HG03565 (cell line): ENCODE measurements around the gene SPIRE1.
"Not testable (repeated sequence)": the region's sequence is repeated elsewhere in the genome, so short reads cannot be mapped to it uniquely, and the experiment has no call there.

Experiments
- ATAC-seq: cut with Tn5 transposase; IDR thresholded peaks from one replicate; pipeline ENCODE4 v1.9.1; 2021; ENCODE audit warnings: mild to moderate bottlenecking, moderate library complexity; ENCODE audit not compliant: unreplicated experiment

SPIRE1 gene

DNA sequence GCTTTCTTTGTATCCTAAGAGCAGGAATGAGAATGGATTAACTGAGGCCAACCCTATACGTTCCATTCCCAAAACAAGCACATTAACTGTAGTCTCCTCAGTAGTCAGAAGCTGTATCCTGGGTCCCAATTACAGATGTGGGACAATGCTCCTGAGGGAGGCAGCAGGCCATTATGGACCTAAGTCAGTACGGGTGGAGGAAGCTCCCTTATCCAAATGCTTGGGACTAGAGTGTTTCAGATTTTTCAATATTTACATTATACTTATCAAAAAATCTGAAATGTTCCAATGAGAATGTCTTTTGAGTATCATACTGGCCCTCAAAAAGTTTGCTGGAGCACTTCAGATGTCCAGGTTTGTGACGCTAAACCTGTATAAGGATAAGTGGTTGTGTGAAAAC is 160.1 kb downstream of the SPIRE1 start:
- ATAC-seq: no peak

DNA sequence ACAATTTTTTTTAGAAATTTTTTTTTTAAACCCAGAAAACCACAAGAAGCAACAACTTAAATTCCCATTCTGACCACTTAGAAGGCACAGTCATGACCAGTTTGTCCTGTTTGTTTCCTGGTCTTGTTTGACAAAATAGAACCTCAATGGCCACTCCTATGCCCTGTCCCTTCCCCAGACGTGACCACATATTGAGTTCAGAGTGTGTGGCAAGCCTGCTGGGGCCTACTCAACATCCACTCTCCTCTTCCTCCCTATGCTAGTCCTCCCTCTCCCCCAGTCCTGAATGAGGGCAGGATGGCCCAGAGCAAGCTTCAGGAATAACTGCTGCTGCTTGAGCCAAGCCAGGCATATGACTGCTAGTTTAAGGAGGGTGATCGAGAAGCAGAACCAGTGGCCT is 160.6 kb downstream of the SPIRE1 start:
- ATAC-seq: no peak

DNA sequence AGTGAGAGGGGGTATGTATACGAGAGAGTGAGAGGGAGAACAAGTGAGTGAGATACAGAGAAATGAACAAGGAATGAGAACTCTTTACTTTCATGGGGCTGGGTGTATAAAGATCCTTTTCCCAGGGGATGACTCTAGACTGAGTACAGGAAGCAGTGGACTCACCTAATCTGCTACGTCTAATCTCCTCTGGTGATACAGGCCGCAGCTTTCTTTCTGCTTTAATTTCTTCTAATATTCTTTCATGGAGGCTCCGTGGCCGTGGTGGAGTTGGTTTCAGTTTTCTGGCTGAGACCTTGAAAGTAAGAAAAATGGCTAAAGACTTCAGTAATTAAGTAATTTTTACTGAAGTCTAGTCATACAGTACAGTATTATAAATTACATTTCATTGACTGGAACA is 165.0 kb downstream of the SPIRE1 start:
- ATAC-seq: no peak

DNA sequence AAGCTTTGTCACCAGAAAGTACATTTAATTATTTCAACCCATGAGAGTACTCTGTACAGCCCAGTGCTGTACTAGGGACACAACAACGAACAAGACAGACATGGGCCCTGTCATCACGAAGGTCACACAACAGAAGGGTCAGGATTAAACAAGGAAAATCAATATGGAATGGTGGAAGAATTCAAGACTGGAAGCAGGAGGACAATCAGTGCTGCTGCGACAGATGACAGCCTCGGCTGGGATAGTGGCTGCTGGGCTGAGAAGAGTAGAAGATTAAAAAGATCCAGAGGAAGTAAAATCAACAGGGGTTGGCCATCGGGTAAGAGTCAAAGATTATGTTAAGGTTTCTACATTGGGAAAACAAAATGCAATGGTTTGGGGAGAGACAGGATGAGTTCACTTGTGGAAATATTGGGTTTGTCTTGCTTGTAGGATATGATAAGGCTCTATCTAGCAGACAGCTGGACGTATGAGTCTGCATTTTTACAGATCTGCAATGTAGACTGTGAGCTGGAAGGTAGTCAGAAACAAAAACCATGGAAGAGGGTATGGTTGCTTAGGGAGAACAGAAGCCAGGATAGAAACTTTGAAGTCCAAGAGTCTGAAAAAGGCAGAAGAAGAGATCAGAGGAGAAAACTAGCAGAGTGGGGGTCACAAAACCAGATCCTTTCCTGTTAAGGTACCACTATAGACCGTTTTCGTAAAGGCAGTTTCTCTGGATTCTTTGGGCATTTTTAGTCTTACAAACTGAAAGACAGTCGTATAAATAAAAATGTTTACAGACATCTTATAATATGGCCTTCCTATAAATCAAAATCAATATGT is 166.1 kb downstream of the SPIRE1 start:
- ATAC-seq: no peak

DNA sequence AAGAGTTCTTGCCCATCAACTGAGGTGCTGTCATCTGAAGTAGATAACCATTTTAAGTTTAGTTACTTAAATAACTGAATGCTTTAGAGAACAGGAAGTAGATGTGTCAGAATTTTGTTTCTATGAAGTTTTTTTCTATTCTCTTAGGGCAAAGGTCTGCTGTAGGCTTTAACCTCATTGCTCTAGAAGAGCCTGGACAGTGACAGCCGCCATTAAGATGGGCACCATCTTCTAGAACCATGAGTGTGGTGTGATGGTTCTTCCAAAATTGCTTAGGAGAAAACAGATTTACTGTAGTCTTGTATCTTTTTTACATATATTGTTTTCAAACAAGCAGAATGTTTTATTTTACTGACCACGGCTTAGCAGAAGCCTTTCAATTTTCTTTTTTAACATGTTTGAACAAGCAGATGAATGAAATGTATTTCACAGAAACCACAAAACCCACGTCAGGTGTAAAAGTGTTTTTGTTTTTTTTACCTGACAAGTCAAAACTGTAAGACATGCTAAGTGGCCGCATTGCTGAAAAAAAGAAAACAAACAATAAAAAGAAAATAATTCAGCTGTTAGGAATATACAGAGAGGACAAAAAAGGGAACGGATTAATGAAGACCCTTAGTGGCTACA is 172.3 kb downstream of the SPIRE1 start:
- ATAC-seq: no peak

DNA sequence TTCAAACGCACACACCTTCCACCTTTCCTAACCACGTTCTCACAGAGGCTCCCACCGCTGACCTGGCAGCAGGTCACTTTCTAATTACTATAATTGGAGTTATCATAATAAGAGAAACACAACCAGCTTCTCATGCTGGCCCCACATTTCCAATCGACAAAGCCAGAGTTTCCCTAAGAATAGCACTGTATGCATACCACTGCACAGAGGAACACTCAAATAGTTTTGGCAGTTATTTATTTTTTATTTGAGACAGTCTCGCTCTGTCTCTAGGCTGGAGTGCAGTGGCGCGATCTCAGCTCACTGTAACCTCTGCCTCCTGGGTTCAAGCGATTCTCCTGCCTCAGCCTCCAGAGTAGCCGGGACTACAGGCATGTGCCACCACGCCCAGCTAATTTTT is 176.0 kb downstream of the SPIRE1 start:
- not testable (repeated sequence) for ATAC-seq

DNA sequence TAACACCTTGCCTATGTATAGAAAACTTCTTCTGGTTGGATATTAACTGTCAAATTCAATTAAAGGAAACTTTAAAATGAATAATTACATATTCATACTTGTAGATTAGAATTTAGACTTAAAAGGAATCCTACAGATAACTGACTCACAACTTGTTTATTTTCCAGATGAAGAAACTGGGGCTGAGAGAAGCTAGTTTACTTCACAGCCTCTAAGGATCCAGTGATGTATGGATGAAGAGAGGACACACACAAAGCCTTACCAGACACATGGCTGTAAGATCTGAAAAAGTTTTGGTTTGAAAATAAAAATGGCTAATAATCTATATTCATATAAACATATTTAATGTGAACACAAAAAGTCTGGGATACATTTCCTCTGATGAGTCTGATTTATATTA is 177.9 kb downstream of the SPIRE1 start:
- no peak for ATAC-seq

DNA sequence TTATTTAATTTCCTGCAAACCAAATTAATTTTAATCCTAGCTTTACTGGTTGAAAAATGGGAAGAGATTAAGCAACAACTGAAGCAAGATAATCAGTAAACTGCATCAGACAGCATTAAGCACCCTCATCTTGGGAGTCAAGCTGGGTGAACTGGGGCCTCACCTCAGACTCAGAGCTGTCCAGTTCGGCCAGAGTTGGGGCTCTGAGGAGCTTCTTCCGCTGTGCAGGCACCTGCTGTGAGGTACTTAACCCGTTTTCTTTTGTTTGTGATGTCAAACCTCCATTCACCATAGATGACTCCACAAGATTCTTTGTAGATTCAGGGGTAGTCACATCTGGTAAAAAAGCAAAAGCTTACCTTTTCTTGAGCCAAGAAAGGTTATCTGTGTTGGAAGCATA is 178.4 kb downstream of the SPIRE1 start:
- ATAC-seq: no peak

DNA sequence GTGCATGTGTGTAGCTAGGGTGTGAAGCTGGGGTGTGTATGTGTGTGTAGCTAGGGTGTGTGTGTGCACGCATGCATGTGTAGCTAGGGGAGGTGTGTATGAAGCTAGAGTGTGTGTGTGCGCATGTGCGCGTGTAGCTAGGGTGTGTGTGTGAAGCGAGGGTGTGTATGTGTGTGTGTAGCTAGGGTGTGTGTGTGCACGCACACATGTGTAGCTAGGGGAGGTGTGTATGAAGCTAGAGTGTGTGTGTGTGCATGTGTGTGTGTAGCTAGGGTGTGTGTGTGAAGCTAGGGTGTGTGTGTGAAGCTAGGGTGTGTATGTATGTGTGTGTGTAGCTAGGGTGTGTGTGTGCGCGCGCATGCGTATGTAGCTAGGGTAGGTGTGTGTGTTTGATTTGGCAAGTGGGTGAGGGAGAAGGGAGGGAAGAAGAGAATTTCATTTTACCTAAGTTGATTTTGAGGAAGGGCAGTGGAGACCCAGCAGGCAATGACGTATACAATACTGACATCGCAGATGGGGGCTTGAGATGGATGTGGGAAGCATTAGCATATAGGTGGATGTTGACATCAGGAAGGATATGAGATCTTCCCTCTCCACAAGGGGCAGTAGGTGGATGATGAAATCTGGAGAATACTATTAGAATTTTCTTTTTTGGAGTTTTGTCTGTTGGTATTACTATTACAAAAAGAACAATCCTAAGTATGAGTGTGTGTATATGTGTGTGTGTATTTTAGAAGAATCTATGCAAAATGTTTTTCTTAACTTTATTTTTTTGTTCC is 179.4 kb downstream of the SPIRE1 start:
- ATAC-seq: no peak

DNA sequence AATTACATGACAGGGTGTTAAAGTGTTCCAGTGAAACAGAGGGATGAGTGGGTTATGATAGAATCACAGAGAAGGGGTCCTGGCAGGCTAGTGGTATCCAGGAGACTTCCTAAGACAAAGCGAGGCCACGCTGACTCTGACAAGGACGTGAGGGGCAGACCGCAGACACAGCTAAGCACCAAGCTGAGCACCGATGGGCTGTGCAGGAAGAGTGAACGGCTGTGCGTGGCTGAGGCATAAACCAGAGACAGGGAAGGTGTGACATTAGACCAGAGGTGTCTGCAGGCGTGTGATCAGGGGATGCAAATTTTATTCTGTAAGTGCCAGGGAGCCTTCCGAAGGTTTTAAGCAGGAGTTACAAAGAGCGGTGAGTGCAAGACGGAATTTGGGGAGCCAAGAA is 180.3 kb downstream of the SPIRE1 start:
- no peak for ATAC-seq

DNA sequence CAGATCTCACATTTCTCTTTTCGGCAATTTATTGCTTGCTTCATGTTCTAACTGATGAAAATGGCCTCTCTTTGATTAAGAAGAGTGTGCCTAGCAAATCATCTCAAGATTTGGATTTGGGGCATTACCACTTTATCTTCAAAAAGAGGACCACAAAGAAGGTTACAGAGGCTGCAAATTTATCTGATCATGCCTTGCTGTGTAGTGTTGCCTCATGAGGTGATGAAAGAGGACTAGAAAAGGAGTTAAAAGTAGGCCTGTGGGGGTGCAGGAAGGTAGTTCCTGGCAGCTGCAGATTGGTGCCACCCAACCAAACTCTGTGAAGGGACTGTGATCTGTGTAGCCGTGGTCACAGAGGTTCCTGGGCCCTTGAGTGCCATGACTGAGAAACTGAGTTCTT is 181.0 kb downstream of the SPIRE1 start:
- ATAC-seq: no peak

DNA sequence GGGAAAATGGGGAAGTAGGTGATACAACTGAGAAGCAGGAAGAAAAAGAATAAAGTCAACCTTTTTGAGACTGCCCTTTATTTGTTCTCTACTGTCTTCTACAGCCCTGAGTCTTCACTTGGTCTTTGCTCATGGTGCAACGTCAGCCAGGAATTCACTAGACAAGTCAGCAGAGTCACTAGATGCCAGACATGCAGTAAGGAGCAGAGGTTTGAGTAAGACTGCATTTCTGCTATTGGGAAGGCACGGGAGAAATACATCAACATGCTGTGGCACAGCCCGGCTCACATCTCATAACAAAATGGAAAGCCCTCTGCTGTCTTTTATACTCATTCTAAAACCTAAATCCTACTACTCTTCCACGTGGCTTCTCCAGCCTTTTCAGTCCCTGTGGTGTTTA is 183.0 kb downstream of the SPIRE1 start:
- no peak for ATAC-seq

DNA sequence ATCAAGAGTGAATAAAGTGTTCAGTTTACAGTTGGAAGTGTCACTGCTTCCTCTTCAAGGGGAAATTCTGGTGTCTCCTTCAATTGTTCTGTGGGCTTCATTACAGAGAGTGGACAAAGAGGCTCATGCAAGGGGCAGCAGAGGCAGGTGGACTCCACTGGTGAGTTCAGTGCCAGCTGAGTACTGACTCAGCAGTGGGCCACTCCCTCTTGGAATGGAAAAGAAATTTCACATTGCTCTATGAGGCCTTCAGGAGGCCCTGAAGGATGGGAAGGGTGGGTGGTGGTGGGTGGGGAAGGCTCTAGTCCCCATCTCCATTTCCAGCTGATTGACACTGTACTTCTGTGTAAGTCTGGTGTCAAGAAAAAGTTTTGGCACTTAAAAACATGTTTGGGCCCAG is 183.8 kb downstream of the SPIRE1 start:
- no peak for ATAC-seq

DNA sequence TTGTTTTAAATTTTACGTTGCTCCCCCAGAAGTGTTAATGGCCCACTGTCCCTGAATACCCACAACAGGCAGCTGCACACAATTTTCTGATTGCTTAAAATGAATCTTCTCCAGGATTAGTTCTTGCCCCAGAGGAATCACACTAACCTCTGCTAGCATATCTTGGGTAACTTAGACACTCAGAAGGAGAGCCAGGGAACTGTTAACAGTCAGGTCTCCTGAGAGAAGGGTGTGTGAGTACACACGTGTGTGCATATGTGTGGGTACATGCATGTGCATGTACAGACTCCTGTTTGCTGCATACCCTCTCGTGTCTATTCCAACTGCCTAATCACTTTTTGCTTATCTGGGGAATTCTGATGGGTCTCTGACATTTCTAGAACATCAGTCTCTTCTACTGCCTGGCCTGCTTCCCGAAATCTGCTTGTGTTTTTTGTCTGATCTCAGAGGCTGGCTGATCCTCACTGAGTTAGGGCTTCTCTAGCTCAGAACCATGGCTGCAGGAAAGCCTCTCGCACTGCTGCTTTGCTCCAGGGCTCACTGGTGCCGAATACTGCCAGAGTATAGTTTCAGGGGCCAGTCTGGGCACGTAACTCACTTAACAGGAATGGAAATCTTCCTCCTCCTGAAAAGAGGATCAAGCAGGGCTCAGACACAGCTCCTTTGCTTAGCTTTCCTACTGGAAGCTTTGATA is 187.4 kb downstream of the SPIRE1 start:
- no peak for ATAC-seq

DNA sequence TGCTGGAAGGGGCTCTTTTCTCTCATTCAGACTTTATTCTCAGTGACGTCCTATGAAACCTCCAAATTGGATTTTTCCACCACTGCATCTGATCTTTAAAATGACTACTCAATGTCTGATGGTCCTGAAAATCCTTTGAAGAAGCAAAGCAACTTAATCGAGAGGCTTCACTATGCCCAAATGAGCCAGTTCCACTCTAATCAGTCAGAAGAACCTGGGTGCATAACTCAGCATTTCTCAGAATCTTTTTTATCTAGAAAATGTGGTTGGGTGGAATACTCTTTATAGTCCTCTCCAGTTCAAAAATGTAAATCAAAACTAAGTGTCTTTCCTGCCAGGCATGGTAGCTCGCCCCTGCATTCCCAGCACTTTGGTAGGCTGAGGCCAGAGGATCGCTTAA is 189.5 kb downstream of the SPIRE1 start:
- ATAC-seq: no peak

DNA sequence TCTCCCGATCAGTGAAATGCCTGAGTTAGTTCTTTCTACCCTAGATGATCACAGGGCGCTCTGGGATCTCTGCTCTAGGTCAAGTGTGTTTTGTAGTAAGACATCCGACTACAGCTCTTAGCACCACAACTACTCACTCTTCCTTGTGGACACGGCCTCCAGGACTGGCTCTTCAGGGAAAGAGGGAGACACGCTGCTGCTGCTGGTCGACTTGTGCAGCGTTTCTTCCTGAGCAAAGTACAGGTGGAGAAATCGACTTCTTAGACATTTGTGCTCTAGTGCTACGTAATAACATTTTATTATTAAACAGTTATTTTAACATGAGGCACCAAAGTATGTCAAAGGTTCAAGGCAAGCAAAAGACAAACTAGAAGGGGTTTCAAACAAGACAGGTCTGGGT is 193.2 kb downstream of the SPIRE1 start:
- no peak for ATAC-seq

DNA sequence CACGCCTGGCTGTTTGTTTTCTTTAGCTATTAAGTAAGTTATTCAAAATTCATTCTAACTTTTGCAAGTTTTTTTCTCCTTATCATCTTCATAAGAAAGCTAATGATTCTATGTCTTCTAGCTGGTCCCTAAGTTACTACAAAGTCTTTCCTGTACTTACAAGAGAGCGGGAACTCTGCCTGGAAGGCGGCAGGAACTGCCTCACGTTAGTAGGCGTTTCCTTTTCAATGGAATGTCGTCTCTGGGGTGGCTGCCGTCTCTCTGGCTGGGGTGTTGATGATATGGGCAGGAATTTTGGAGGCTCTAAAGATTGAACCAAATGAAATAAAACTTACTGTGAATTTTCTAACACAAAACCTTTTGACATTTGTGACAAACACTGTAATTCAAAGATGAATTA is 194.7 kb downstream of the SPIRE1 start:
- no peak for ATAC-seq

DNA sequence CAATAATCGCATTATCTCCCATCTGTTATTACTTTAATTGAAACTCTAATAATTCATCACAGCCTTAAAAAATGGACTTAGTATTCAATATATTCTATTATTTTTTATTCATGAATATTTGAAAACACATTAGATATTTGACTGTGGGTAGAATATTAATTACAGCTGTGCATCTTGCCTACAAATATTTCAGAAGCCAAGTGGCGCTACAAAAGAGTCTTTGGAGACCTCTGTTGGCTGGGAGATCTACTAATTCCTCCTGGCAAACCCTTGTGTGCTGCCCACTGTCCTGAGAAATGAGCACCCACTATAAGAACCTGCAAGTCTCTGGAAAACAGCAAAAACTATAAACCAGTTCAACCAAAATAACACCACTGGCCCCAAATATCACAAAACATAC is 195.7 kb downstream of the SPIRE1 start:
- ATAC-seq: no peak

DNA sequence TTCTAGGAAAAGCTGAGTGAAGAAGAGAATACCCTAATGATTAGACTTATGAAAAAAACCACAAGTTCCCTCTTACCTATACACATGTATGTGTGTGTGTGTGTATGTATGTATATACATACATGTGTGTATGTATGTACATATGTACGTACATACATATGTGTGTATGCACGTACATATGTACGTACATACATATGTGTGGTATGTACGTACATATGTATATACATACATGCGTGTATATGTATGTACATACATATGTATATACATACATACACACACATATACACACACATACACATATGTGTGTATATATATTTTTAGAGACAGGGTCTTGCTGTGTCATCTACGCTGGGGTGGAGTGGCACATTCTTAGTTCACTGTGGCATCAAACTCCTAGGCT is 196.6 kb downstream of the SPIRE1 start:
- ATAC-seq: no peak

DNA sequence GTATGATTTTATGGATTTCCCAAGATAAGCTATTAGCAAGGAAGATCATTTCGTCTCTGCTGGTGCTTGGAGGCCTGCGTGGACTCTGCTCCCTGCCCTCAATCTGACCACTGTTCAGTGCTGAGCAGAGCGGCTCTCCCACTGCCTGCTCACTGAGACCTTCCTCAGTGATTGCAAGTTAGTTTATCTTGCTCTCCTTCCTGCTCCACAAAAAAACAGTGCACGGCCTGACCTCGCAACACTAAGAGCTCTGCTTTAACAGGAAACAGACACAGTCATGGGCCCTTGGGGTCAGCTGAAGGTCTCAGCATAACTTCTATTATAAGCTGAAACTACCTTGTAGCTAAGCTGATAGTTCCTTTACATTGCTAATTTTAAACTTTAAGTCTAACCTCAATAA is 197.0 kb downstream of the SPIRE1 start:
- no peak for ATAC-seq

DNA sequence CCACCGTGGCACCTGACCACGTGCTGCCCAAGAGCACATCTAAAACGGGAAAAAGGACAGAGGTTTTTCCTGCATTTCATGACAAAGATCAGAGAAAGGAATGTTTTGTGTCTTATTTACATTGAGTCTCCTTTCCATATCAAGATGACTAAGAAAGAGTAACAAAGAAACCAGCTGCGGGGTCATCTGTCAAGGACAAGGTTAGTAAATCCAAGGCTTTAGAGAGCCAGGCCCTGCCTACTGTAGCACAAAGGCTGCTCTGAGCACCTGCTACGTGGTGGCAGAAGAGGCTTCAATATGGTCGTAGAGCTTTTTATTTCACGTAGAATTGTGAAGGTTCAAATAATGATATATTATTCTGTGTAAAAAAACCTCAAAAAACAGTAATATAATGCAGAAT is 199.1 kb downstream of the SPIRE1 start:
- ATAC-seq: no peak
